Kidney epithelial cell (primary cell): ENCODE results near the gene SIRT1. TPM values are rescaled to one million over a fixed set of nuclear protein-coding genes. Genes with fewer than 3 reads are reported as not detected.

Experiments
- DNase-seq: peaks from one replicate; pipeline ENCODE4 v3.0.0-alpha.2; 2010; ENCODE audit warnings: low read depth
- H3K27me3 ChIP-seq: 2 replicates; pipeline ENCODE4 v1.6.0; 2011; ENCODE audit warnings: low read length; ENCODE audit not compliant: control insufficient read depth, insufficient read depth
- H3K36me3 ChIP-seq: 2 replicates; pipeline ENCODE4 v1.5.1; 2011; ENCODE audit warnings: low read length; ENCODE audit not compliant: control insufficient read depth, insufficient read depth
- H3K4me3 ChIP-seq: 2 replicates; pipeline ENCODE4 v1.5.1; 2011; ENCODE audit warnings: low read depth, mild to moderate bottlenecking, control low read depth, low read length
- CTCF ChIP-seq: IDR thresholded peaks from 2 replicates; pipeline ENCODE4 v1.5.1; 2011; ENCODE audit warnings: mild to moderate bottlenecking, moderate library complexity, low read length, control low read depth, inconsistent platforms; ENCODE audit not compliant: insufficient read depth, poor library complexity, severe bottlenecking
- total RNA-seq: library from RNA; depleted of rRNA; stranded (reverse); fragments of >200 nt; gene quantifications from 2 replicates; pipeline ENCODE4 v1.2.3, GENCODE V29; 2015

The SIRT1 gene
- total RNA-seq, 1 donor from 2014 or later, result 20.5 TPM

GRCh38 chr10:67839951-67840350 is 44.5 kb upstream of the SIRT1 start:
- H3K36me3 ChIP-seq, result no peaks in the 10 kb centered on the region
- DNase-seq, result no peak
- no peak for TF ChIP-seq CTCF

GRCh38 chr10:67841737-67842136 is 42.7 kb upstream of the SIRT1 start:
- Histone ChIP-seq H3K36me3 (no peaks in the 10 kb centered on the region), H3K27me3 (no peaks in the 10 kb centered on the region), H3K4me3 (no peak overlapping the region)
- TF ChIP-seq CTCF, result no peak
- DNase-seq, result no peak

More at GRCh38 chr10:67839951-67840350, 44.5 kb upstream of the SIRT1 start:
- H3K4me3 ChIP-seq, result no peak overlapping the region
- H3K27me3 ChIP-seq, result no peaks in the 10 kb centered on the region

- H3K4me3 ChIP-seq, result no peak overlapping the region
- H3K36me3 ChIP-seq, result no peaks in the 10 kb centered on the region
- no peaks in the 10 kb centered on the region for H3K27me3 ChIP-seq
- DNase-seq, result no peak
- TF ChIP-seq CTCF, result no peak
Observed at GRCh38 chr10:67843284-67843683, 41.2 kb upstream of the SIRT1 start.

GRCh38 chr10:67849331-67850011 is 35.0 kb upstream of the SIRT1 start:
- Histone ChIP-seq H3K4me3 (peak overlapping the region; percentile 64), H3K36me3 (no peaks in the 10 kb centered on the region), H3K27me3 (no peaks in the 10 kb centered on the region)
- TF ChIP-seq CTCF, result no peak
- DNase-seq, result peak; percentile 80

GRCh38 chr10:67851186-67851585 is 33.3 kb upstream of the SIRT1 start:
- TF ChIP-seq CTCF, result no peak
- Histone ChIP-seq H3K4me3 (no peak overlapping the region), H3K27me3 (no peaks in the 10 kb centered on the region)

GRCh38 chr10:67852761-67853160 is 31.7 kb upstream of the SIRT1 start:
- Histone ChIP-seq H3K27me3 (no peaks in the 10 kb centered on the region), H3K4me3 (no peak overlapping the region), H3K36me3 (no peaks in the 10 kb centered on the region)
- no peak for TF ChIP-seq CTCF
- DNase-seq, result no peak

More at GRCh38 chr10:67851186-67851585, 33.3 kb upstream of the SIRT1 start:
- DNase-seq, result no peak
- H3K36me3 ChIP-seq, result no peaks in the 10 kb centered on the region
